ENCODE data around the gene SIAH3. TPM values are rescaled to one million over a fixed set of nuclear protein-coding genes. Genes with fewer than 3 reads are reported as not detected.

Gene SIAH3
- total and polyA plus RNA-seq, 8 donors: 0.55 TPM; not detected in 7

- no peak for TF ChIP-seq POLR2A (IDR thresholded peaks at IDR 0.05)
- TF ChIP-seq POLR2AphosphoS5 (IDR thresholded peaks at IDR 0.05): no peak
- TF ChIP-seq EP300 (IDR thresholded peaks at IDR 0.05): no peak
- TF ChIP-seq, protein P1, sequence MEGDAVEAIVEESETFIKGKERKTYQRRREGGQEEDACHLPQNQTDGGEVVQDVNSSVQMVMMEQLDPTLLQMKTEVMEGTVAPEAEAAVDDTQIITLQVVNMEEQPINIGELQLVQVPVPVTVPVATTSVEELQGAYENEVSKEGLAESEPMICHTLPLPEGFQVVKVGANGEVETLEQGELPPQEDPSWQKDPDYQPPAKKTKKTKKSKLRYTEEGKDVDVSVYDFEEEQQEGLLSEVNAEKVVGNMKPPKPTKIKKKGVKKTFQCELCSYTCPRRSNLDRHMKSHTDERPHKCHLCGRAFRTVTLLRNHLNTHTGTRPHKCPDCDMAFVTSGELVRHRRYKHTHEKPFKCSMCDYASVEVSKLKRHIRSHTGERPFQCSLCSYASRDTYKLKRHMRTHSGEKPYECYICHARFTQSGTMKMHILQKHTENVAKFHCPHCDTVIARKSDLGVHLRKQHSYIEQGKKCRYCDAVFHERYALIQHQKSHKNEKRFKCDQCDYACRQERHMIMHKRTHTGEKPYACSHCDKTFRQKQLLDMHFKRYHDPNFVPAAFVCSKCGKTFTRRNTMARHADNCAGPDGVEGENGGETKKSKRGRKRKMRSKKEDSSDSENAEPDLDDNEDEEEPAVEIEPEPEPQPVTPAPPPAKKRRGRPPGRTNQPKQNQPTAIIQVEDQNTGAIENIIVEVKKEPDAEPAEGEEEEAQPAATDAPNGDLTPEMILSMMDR (IDR thresholded peaks at IDR 0.05): no peak
- Histone ChIP-seq H3K27ac (no peak overlapping the region), H3K36me3 (no peaks in the 10 kb centered on the region), H3K9me3 (no peaks in the 10 kb centered on the region), H3K4me1 (no peaks in the 10 kb centered on the region), H3K27me3 (no peaks in the 10 kb centered on the region), H3K4me3 (no peak overlapping the region)
- intact Hi-C loops (cut with DNase I; ENCODE audit: low total_unique reads): no loop called here
- DNase-seq: peak in 1 of 2 donors; percentile 72
- 47 to 86% (median 81%) methylated on average over 2 of the region's 2 CpGs for WGBS, 5 donors
These were observed 44.3 kb upstream of the SIAH3 start for GRCh38 chr13:45895881-45896280.

GRCh38 chr13:45892513-45892912 is 41.0 kb upstream of the SIAH3 start:
- intact Hi-C loops (cut with DNase I; ENCODE audit: low total_unique reads): no loop called here
- no peak overlapping the region for H3K27ac ChIP-seq
- TF ChIP-seq, protein P1 (IDR thresholded peaks at IDR 0.05): no peak
- TF ChIP-seq POLR2A (IDR thresholded peaks at IDR 0.05): no peak
- no peak for TF ChIP-seq POLR2AphosphoS5 (IDR thresholded peaks at IDR 0.05)
- TF ChIP-seq EP300 (IDR thresholded peaks at IDR 0.05): no peak

DNA sequence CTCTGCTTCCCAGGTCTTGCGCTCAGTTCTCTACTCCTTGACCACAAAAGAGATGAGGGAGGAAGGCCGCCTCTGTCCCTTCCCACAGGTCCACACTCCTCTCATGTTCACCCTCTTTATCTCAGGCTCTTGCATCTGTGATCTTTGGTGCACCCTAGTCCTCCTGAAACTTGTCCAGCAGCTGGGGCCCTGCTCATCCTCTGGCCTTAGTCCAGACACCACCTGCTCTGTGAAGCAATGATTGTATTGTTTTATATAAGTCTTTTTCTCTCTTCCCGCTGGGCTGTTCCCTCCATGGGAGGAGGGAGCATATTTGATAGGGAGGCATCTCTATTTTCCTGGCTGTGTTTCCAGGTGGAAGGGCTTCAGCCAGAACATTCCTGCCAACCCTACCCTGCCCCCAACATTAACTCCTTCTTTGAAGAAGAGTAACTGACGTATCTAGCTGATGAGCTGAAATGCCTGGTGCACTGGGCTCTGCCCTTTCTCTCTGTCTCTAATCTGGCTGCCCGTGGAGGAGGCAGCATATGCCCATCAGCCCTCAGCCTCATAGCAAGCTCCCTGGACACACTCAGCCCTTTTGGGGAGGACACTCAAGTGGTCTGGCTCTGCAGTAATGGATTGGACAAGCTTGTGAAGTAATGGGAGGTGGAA is 38.2 kb upstream of the SIAH3 start:
- Histone ChIP-seq H3K27me3 (no peaks in the 10 kb centered on the region), H3K27ac (no peak overlapping the region), H3K9me3 (no peaks in the 10 kb centered on the region), H3K36me3 (no peaks in the 10 kb centered on the region), H3K4me1 (no peaks in the 10 kb centered on the region), H3K4me3 (no peak overlapping the region)
- TF ChIP-seq, protein P1 (IDR thresholded peaks at IDR 0.05): no peak
- TF ChIP-seq EP300 (IDR thresholded peaks at IDR 0.05) (no peak), POLR2AphosphoS5 (IDR thresholded peaks at IDR 0.05) (no peak), POLR2A (IDR thresholded peaks at IDR 0.05) (no peak)
- WGBS, 5 donors: 83 to 91% (median 87%) methylated on average over 5 of the region's 5 CpGs
- intact Hi-C loops (cut with DNase I; ENCODE audit: low total_unique reads): no loop called here
- peak in 1 of 2 donors; percentile 13 for DNase-seq

More at GRCh38 chr13:45892513-45892912, 41.0 kb upstream of the SIAH3 start:
- Histone ChIP-seq H3K4me3 (no peak overlapping the region), H3K36me3 (no peaks in the 10 kb centered on the region), H3K4me1 (no peaks in the 10 kb centered on the region), H3K27me3 (no peaks in the 10 kb centered on the region), H3K9me3 (no peaks in the 10 kb centered on the region)
- DNase-seq: no peak

DNA sequence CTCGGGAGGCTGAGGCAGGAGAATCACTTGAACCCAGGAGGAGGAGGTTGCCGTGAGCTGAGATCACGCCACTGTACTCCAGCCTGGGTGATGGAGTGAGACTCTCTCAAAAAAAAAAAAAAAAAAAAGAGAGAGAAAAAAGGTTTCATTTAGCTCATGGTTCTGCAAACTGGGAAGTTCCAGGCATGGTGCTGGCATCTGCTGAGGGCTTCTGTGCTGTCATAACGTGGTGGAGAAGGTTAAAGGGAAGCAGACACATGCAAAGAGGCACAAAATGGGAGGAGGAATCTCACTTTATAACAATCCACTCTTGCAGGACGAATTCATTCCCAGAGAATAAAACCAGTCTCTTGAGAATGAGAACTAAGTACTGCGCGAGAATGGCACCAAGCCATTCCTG is 34.9 kb upstream of the SIAH3 start:
- H3K4me3 ChIP-seq: no peak overlapping the region
- intact Hi-C loops (cut with DNase I; ENCODE audit: low total_unique reads): no loop called here
- no peak for DNase-seq
- no peaks in the 10 kb centered on the region for H3K27me3 ChIP-seq
- H3K36me3 ChIP-seq: no peaks in the 10 kb centered on the region
- no peak overlapping the region for H3K27ac ChIP-seq
- TF ChIP-seq POLR2A (IDR thresholded peaks at IDR 0.05) (no peak), POLR2AphosphoS5 (IDR thresholded peaks at IDR 0.05) (no peak), EP300 (IDR thresholded peaks at IDR 0.05) (no peak)
- TF ChIP-seq, protein P1 (IDR thresholded peaks at IDR 0.05): no peak
- no peaks in the 10 kb centered on the region for H3K9me3 ChIP-seq
- H3K4me1 ChIP-seq: no peaks in the 10 kb centered on the region
- 74 to 84% (median 79%) methylated on average over 7 of the region's 7 CpGs for WGBS, 5 donors
